ENCODE data around the gene ARMC5. TPM values are rescaled to one million over a fixed set of nuclear protein-coding genes. Genes with fewer than 3 reads are reported as not detected.

ARMC5 gene
- total RNA-seq (2013; cell fraction: nucleolus; rRNA removed): 13.7 and 13.8 TPM in 2 replicates
- 6.6 and 7.6 TPM in 2 replicates for total RNA-seq (2014; rRNA removed)
- total RNA-seq (2014; rRNA removed; fragmentation: Illumina TruSeq; extraction: Trizol): 2.3 and 2.8 TPM in 2 replicates
- total RNA-seq (2021): 11.5 and 13.2 TPM in 2 replicates
- 2.3 TPM for polyA plus RNA-seq (2011; ENCODE audit: low read depth)
- polyA plus RNA-seq (2011; rRNA removed): 3.2 and 3.6 TPM in 2 replicates
- polyA plus RNA-seq (2011; cell fraction: cytosol; rRNA removed): 7.3 and 10.6 TPM in 2 replicates
- 54.0 and 79.7 TPM in 2 replicates for polyA plus RNA-seq (2011; cell fraction: nucleus; rRNA removed)
- 6.7 and 11.5 TPM in 2 replicates for polyA plus RNA-seq (2012)
- polyA plus RNA-seq (2014; fragmentation: Illumina TruSeq; extraction: Trizol): 0.89 and 1.5 TPM in 2 replicates
- polyA plus RNA-seq (2014; fragmentation: Nextera tagmentation; extraction: Ambion mirVana): under 1 TPM; 0.06 to 0.51 TPM
- polyA plus RNA-seq (2014; rRNA removed): 7.7 and 9.3 TPM in 2 replicates
- polyA plus RNA-seq (2016; fragmentation: Nextera tagmentation; extraction: Ambion mirVana): 10 to 100 TPM in 1 of 2 experiments, 1 to 10 TPM in 1; 9.8 to 12.0 TPM
- polyA minus RNA-seq (2011; rRNA and poly(A)+ RNA removed): 4.7 and 8.0 TPM in 2 replicates
- 6.7 and 8.6 TPM in 2 replicates for polyA minus RNA-seq (2011; cell fraction: cytosol; rRNA and poly(A)+ RNA removed)
- 9.9 and 16.3 TPM in 2 replicates for polyA minus RNA-seq (2011; cell fraction: nucleus; rRNA and poly(A)+ RNA removed)
- percentile 63 among the genes with signal in this experiment for Bru-seq, nascent RNA
- percentile 61 among the genes with signal in this experiment for BruChase-seq, experiment 1, labeled RNA remaining after a 6-hour chase
- percentile 71 among the genes with signal in this experiment for BruChase-seq, experiment 2, labeled RNA remaining after a 2-hour chase
- long read RNA-seq, experiment 1, transcript ARMC5-201 (6 exons, 3,612 nt): major isoform, 5 of 7 reads
- long read RNA-seq, experiment 1, partial matches to known transcripts: 0 of 7 reads
- long read RNA-seq, experiment 1, other reads (novel, unspliced or antisense): 2 of 7 reads
- long read RNA-seq, experiment 2, partial matches to known transcripts: 0 of 1 reads
- long read RNA-seq, experiment 2, other reads (novel, unspliced or antisense): 1 of 1 reads

- BruUV-seq (replicated peaks): TSS peak; percentile 77
- Histone ChIP-seq H3K4me1 (ENCODE audit: control insufficient read depth, insufficient read depth, low read length) (peaks cover 16% of the 10 kb centered on the region), H3K9ac (ENCODE audit: control insufficient read depth, insufficient read depth, low read length) (peak within 1 kb of the TSS; percentile 96), H2AFZ (ENCODE audit: control insufficient read depth, low read depth, low read length) (peak within 1 kb of the TSS; percentile 98), H3K27ac (ENCODE audit: control insufficient read depth, insufficient read depth) (peak within 1 kb of the TSS; percentile 100), H3K79me2 (ENCODE audit: control insufficient read depth, insufficient read depth, low read length) (peaks cover 46% of the 10 kb centered on the region), H3K4me2 (ENCODE audit: control insufficient read depth, insufficient read depth) (peak within 1 kb of the TSS; percentile 97), H3K4me3 (peak within 1 kb of the TSS; percentile 95), H3K9me3 (replicated peaks; ENCODE audit: control insufficient read depth, insufficient read depth, low read length) (no peaks in the 10 kb centered on the region), H4K20me1 (ENCODE audit: control insufficient read depth, insufficient read depth) (peaks cover 7% of the 10 kb centered on the region; the same call in 1 of the 2 replicates), H3K27me3 (replicated peaks in 1 of 2; ENCODE audit: control insufficient read depth in 2 of 2, insufficient read depth in 2 of 2, low read length in 1 of 2) (no peaks in the 10 kb centered on the region), H3K36me3 (ENCODE audit: control insufficient read depth in 2 of 2, insufficient read depth in 2 of 2, low read length in 1 of 2) (peaks cover 0 to 11% of the 10 kb centered on the region in 2 experiments; a peak in 3 of 4 replicates)
- under 1% methylated on average over 90 of the region's 91 CpGs for WGBS (ENCODE audit: insufficient coverage, insufficient replicate concordance, low lambda C conversion rate, missing lambda C conversion rate)
- RAD21 ChIA-PET (ENCODE audit: unreplicated experiment): interaction anchor here (0.9 to 4.0 kb wide), 12 partner anchors 15 to 414 kb away, joined by 3 to 21 read pairs (median 6); partner anchors contain the start of genes FUS, ITGAX, ZNF267 and ZNF646
- FAIRE-seq: peak; percentile 99
- intact Hi-C loops (cut with micrococcal nuclease; ENCODE audit: unreplicated experiment): loop anchor here (1.0 to 5.0 kb wide), 4 partner anchors 17 to 409 kb away; partner anchors contain the start of genes RUSF1 and ZNF843
- in situ Hi-C loops (cut with MboI): loop anchor here (5.0 kb wide), 2 partner anchors 238 to 408 kb away; no protein-coding TSS in a partner anchor
- SMC1A ChIA-PET (ENCODE audit: uncharacterized antibody, unreplicated experiment): interaction anchor here (0.6 to 4.1 kb wide), 9 partner anchors 39 to 505 kb away, joined by 3 to 26 read pairs (median 5); a partner anchor contains a TSS
- CTCF ChIA-PET: interaction anchor here (0.6 to 7.0 kb wide), 18 partner anchors 15 to 505 kb away, joined by 3 to 71 read pairs (median 6); partner anchors contain the start of genes RUSF1, ZNF646, ZNF668 and ZNF843
- peak; percentile 90 for DNase-seq (ENCODE audit: low read depth, low spot score)
- POLR2A ChIA-PET: interaction anchor here (0.5 to 4.0 kb wide), 14 partner anchors 38 to 576 kb away, joined by 3 to 20 read pairs (median 4); partner anchors contain the start of genes FUS, ITGAX, KAT8 and ZNF267
- peak; percentile 80 for ATAC-seq
- TF ChIP-seq MAX (IDR thresholded peaks at IDR 0.05; ENCODE audit: low read depth, low read length) (peak; percentile 89; the same call in 1 of the 2 replicates), NR2F1 (conservative IDR thresholded peaks at IDR 0.05) (no peak; the same call in 1 of the 2 replicates), PKNOX1 (IDR thresholded peaks at IDR 0.05) (no peak), NR2C1 (IDR thresholded peaks at IDR 0.05) (peak; percentile 69), SMARCA5 (IDR thresholded peaks at IDR 0.05) (peak; percentile 91), PBX3 (IDR thresholded peaks at IDR 0.05; ENCODE audit: insufficient replicate concordance, low read depth, low read length) (no peak), POU2F2 (IDR thresholded peaks at IDR 0.05; ENCODE audit: borderline replicate concordance, low read depth, low read length) (peak; percentile 66; the same call in 1 of the 3 replicates), JUNB (IDR thresholded peaks at IDR 0.05) (no peak), POLR2AphosphoS5 (IDR thresholded peaks at IDR 0.05; ENCODE audit: low read length) (peak; percentile 94), BHLHE40 (IDR thresholded peaks at IDR 0.05; ENCODE audit: borderline replicate concordance in 1 of 2, low read depth in 2 of 2, low read length in 1 of 2) (peak; percentile 3 to 89; a peak in 1 of 4 replicates), CHD4 (IDR thresholded peaks at IDR 0.05) (no peak), ZNF274 (IDR thresholded peaks at IDR 0.05; ENCODE audit: insufficient read depth, insufficient read length) (no peak), SMAD1 (IDR thresholded peaks at IDR 0.05; ENCODE audit: low read depth, partially characterized antibody) (peak; percentile 61), RUNX3 (IDR thresholded peaks at IDR 0.05; ENCODE audit: low read length) (peak; percentile 85)
Observed at GRCh38 chr16:31458844-31459686, at the start of gene ARMC5. Gene ARMC5 (plus strand): TSS chr16:31459501. CDS start chr16:31459525, 24 bp downstream.

Data from GM12878 (cell line).